HG02970 (cell line): Measurements from ENCODE around the gene SNX22.

Experiments
- ATAC-seq: cut with Tn5 transposase; IDR thresholded peaks from one replicate; pipeline ENCODE4 v1.9.1; 2021; ENCODE audit warnings: mild to moderate bottlenecking, moderate library complexity, moderate number of reproducible peaks; ENCODE audit not compliant: unreplicated experiment, low FRiP score

SNX22 gene

GRCh38 chr15:64191971-64192830 is 40.7 kb downstream of the SNX22 start:
- ATAC-seq = no peak

DNA sequence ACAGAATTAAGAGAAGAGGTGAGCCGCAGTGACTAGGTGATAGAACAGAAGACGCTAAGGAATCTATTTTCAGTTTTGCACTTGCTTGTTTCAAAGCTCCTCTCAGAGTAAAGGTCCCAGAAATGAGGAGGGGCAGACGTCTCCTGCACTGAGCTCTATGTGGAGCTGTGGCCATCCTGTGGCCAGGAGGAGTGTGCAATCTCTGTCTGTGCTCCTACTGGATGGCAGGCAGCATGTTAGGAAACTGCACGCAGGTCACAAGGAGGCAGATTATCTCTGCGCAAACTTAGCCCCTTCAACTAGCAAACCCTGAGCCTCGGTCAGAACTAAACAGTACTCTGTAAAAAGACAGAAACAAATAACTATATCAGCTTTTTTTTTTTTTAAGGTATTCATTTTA is 42.4 kb downstream of the SNX22 start:
- no peak for ATAC-seq

GRCh38 chr15:64197425-64197824 is 45.9 kb downstream of the SNX22 start:
- no peak for ATAC-seq

DNA sequence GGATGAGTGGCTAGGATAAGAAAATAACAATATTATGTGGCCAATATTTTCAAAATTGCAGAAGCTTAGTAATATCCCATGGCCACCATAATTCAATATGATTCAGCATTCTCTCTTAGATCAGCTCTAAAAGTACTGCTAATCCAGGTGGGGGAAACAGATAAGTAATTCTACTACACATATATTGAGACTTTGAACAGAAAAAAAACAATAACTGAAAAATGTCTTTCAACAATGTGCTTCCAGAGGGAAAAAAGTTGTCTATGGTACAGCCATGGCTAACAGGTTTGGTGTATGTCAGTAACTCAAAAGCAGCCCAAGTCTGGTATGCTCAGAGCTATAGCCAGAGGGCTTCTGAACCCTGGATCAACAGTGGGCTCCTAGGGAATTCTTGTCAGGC is 53.7 kb downstream of the SNX22 start:
- ATAC-seq = no peak
